Fibroblast of pulmonary artery (primary cell): ENCODE results near the gene FAM24B.
"Not testable (repeated sequence)": the region's sequence is repeated elsewhere in the genome, so short reads cannot be mapped to it uniquely, and the experiment has no call there.

Experiments
- DNase-seq: peaks from one replicate; pipeline ENCODE4 v3.0.0-alpha.2; 2010; ENCODE audit warnings: low read depth
- H3K4me3 ChIP-seq: replicated peaks from 2 replicates; pipeline ENCODE4 v1.5.1; 2011; ENCODE audit warnings: low read depth, mild to moderate bottlenecking, control low read depth, low read length, moderate library complexity
- TF ChIP-seq, protein P1 (sequence below): IDR thresholded peaks from 2 replicates; pipeline ENCODE4 v1.5.1; 2011; ENCODE audit warnings: mild to moderate bottlenecking, control low read depth, low read length, inconsistent platforms; ENCODE audit errors: missing control alignments

The FAM24B gene

DNA sequence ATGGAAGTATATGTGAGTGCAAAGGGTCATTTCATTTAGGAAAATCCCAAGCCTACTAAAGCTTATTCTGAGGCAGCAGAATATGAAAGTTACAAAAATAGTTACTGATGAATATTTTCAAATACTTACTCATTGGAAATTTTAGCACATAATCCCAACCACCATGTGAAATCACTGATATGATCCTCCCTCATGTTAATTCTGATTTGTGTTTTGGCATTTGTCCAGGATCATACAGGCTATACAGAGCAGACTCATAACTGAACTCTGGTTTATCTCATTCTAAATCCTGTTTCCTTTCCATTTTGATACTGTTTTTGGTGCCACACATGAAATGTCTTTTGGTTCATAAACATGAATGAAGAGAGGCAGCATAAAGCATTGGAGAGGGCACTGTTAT, 3.4 kb upstream of the FAM24B start:
- no peak overlapping the region for H3K4me3 ChIP-seq
- no peak for DNase-seq
- TF ChIP-seq, protein P1, sequence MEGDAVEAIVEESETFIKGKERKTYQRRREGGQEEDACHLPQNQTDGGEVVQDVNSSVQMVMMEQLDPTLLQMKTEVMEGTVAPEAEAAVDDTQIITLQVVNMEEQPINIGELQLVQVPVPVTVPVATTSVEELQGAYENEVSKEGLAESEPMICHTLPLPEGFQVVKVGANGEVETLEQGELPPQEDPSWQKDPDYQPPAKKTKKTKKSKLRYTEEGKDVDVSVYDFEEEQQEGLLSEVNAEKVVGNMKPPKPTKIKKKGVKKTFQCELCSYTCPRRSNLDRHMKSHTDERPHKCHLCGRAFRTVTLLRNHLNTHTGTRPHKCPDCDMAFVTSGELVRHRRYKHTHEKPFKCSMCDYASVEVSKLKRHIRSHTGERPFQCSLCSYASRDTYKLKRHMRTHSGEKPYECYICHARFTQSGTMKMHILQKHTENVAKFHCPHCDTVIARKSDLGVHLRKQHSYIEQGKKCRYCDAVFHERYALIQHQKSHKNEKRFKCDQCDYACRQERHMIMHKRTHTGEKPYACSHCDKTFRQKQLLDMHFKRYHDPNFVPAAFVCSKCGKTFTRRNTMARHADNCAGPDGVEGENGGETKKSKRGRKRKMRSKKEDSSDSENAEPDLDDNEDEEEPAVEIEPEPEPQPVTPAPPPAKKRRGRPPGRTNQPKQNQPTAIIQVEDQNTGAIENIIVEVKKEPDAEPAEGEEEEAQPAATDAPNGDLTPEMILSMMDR: no peak

DNA sequence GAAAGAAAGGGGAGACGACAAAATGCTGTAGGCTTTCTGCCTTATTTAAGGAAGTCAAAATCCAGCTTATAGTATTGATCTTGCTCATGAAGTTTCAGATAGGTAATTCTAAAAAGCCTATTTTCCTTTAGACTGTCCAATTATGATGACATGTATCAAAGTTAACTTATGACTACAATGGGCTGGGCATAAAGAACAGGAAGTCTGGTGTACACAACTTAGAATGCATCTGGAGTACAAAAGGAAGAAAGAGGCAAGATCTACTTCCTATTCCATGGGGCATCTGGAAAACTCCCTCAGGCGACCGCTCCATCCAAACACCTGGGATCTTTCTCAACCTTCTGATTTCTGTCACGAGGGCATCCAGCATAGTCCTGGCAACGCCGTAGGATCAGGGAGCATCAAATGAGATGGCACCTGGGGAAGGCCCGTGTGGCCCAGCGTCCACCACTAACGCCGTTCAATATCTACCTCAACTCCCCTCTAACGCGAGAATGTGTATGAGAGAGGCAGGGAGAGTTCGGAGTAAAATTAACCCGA, 512 bp downstream of the FAM24B start:
- TF ChIP-seq, protein P1: no peak
- peak; percentile 26 for DNase-seq

DNA sequence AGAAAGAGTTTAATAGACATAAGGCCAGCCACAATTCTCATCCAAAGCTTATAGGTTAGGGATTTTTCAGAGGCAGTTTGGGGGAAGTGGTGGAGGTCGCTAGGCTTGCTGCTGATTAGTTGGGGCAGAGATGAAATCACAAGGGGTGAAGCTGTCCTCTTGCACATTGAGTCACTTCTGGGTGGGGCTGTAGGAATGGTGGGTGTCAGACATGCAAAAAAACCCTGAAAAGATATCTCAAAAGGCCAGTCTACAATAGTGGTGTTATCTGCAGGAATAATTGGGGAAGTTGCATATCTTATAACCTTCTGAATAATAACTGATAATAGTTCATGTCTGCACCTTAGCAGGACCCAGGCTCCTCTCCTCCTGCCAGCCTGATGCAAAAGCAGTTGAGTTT, 2.1 kb downstream of the FAM24B start:
- no peak for DNase-seq
- H3K4me3 ChIP-seq: no peak overlapping the region
- TF ChIP-seq, protein P1: no peak

More for the DNA sequence above, 512 bp downstream of the FAM24B start:
- peak overlapping the region; percentile 77 for H3K4me3 ChIP-seq

DNA sequence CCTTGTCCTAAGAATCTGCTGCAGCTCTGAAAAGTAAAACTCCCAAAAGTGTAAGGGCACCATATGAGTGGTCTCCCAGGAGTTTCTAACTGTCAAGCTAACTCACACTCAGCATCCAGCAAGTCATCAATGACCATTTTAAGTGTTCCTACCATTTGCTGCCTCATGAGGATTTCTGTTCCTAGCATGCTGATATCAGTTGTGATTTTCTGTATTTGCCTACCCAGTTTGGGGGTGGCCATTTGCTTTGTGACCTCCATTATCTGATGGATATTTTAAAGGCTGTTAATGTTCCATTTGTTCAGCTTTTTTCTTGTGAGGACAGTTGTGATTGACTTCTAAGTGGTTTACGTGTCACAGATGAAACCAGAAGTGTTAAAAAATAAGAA, 2.9 kb downstream of the FAM24B start:
- DNase-seq: no peak
- H3K4me3 ChIP-seq: no peak overlapping the region
- TF ChIP-seq, protein P1: no peak

DNA sequence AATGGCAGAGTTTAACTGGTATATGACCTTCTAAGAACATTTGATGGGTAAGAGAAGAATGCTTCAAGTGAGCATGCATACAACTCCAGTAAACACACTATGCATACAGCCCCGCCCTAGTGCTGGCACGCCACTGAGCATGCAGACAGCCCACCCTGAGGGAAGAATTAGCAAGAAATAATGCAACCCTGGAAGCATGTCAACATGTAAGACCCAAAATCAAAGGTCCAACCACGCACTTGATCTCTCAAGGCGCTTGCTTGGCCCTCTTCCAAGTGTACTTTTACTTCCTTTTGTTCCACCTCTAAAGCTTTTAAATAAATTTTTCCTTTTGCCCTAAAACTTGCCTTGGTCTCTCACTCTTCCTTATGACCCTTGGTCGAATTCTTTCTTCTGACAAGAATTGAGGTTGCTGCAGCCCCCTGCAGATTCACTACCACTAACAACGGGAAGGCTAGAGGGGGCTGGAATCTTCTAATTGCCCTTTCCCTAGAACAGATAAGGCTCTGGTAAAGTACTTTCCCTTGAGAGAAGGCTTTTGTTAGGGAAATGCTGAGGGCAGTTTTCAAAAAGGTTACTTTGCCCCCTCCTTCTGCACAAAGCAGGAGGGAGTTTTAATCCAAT, 3.4 kb downstream of the FAM24B start:
- TF ChIP-seq, protein P1: no peak
- no peak overlapping the region for H3K4me3 ChIP-seq
- no peak for DNase-seq

DNA sequence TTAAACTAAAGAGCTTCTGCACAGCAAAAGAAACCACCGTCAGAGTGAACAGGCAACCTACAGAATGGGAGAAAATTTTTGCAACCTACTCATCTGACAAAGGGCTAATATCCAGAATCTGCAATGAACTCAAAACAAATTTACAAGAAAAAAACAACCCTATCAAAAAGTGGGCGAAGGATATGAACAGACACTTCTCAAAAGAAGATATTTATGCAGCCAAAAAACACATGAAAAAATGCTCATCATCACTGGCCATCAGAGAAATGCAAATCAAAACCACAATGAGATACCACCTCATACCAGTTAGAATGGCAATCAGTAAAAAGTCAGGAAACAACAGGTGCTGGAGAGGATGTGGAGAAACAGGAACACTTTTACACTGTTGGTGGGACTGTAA, 7.4 kb downstream of the FAM24B start:
- H3K4me3 ChIP-seq, DNase-seq: not testable (repeated sequence)

DNA sequence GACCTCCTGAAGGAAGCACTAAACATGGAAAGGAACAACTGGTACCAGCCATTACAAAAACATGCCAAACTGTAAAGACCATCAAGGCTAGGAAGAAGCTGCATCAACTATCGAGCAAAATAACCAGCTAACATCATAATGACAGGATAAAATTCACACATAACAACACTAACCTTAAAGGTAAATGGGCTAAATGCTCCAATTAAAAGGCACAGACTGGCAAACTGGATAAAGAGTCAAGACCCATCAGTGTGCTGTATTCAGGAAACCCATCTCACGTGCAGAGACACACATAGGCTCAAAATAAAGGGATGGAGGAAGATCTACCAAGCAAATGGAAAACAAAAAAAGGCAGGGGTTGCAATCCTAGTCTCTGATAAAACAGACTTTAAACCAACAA, 10.6 kb downstream of the FAM24B start:
- not testable (repeated sequence) for DNase-seq, H3K4me3 ChIP-seq

DNA sequence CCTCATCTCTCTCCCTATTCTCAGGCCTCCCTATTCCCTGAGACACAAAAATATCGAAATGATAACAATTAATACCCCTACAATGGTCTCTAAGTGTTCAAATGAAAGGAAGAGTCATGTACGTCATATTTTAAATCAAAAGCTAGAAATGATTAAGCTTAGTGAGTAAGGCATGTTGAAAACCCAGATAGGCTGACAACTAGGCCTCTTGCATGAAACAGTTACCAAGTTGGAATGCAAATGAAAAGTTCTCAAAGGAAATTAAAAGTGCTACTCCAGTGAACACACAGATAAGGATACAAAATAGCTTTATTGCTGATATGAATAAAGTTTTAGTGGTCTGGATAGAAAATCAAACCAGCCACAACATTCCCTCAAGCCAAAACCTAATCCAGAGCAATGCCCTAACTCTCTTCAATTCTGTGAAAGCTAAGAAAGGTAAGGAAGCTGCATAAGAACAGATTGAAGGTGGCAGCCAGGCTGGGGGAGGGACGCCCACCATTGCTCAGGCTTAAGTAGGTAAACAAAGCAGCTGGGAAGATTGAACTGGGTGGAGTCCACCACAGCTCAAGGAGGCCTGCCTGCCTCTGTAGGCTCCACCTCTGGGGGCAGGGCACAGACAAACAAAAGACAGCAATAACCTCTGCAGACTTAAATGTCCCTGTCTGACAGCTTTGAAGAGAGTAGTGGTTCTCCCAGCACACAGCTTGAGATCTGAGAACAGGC, 12.5 kb downstream of the FAM24B start:
- DNase-seq: peak; percentile 36
- not testable (repeated sequence) for H3K4me3 ChIP-seq
